ENCODE measurements around the gene SLITRK6. TPM values are rescaled to one million over a fixed set of nuclear protein-coding genes. Genes with fewer than 3 reads are reported as not detected.
A peak's percentile ranks its signal among the peaks of the same experiment; 100 is the strongest.
"Not testable (repeated sequence)": the region's sequence is repeated elsewhere in the genome, so short reads cannot be mapped to it uniquely, and the experiment has no call there.

SLITRK6 gene, protein sequence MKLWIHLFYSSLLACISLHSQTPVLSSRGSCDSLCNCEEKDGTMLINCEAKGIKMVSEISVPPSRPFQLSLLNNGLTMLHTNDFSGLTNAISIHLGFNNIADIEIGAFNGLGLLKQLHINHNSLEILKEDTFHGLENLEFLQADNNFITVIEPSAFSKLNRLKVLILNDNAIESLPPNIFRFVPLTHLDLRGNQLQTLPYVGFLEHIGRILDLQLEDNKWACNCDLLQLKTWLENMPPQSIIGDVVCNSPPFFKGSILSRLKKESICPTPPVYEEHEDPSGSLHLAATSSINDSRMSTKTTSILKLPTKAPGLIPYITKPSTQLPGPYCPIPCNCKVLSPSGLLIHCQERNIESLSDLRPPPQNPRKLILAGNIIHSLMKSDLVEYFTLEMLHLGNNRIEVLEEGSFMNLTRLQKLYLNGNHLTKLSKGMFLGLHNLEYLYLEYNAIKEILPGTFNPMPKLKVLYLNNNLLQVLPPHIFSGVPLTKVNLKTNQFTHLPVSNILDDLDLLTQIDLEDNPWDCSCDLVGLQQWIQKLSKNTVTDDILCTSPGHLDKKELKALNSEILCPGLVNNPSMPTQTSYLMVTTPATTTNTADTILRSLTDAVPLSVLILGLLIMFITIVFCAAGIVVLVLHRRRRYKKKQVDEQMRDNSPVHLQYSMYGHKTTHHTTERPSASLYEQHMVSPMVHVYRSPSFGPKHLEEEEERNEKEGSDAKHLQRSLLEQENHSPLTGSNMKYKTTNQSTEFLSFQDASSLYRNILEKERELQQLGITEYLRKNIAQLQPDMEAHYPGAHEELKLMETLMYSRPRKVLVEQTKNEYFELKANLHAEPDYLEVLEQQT
- 10 to 100 TPM; 10.8 to 14.7 (median 11.4) TPM for polyA plus RNA-seq (ENCODE audit: insufficient read length in 3 of 3)

DNA sequence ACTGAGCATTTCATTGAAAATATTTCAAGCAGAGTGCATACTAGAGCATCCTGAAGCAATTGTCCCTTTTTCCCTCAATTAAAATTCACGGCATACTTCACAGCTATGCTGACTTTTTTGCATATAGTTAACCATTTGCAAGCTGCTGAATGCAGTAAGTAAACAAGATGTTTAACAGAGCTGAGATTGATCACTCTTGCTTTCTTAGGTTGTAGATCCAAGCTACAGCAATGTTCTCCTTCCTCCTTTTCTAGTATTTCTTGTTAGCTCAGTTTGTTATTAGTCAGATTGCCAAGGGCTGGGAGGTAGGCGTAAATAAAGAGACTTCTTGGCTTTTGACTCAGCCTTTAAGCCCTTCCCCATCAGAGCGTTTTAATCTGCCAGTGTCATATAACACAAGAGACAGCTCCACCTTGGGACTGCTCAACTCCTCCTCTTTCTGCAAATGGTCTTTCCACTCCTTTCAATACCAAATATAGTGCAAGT is at the start of gene SLITRK6:
Gene SLITRK6 (minus strand): TSS at position 323 of the 486 bp plus-strand sequence. CDS start 2,911 bp downstream, outside the sequence.
- peak in 1 of 3 donors; percentile 25 for DNase-seq (ENCODE audit: low read depth in 3 of 3, low spot score in 2 of 3)

DNA sequence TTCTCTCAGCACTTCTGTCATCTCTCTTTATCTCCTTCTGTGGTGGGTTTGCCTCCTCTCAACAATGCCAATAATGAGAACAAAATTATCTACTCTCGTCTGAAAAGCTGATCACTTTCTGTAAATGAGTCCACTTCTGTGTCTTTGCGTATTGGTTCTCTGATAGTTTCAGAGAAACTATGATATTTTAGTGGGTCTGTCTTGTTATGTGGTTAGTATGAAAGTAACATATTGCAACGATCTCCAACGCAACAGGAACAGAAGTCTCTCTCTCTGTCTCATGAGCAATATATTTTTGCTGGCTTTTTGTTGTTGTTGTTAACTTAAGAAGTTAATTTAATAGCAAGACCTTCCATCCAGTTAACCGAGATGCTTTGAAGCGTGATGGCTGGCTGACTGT is 47.8 kb upstream of the SLITRK6 start:
- no peak for DNase-seq (ENCODE audit: low read depth in 3 of 3, low spot score in 2 of 3)

DNA sequence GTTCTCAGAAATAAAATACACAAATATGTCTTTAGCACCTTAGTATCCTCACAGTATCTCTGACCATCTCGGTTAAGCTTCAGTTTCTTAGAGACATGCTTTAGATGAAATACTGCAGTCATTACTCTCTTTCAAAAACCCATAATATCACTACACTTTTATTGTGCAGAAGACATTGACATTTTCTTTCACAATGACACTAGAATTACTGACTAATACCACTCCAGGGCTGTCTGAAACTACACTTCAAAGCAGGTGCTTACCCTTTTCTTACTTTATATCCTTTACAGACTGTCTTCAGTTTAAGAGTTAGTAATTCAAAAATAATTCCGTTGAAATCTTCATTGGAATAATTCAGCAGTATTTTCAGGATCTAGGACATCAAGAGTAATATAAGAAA is 42.2 kb upstream of the SLITRK6 start:
- DNase-seq (ENCODE audit: low read depth in 3 of 3, low spot score in 2 of 3): no peak

DNA sequence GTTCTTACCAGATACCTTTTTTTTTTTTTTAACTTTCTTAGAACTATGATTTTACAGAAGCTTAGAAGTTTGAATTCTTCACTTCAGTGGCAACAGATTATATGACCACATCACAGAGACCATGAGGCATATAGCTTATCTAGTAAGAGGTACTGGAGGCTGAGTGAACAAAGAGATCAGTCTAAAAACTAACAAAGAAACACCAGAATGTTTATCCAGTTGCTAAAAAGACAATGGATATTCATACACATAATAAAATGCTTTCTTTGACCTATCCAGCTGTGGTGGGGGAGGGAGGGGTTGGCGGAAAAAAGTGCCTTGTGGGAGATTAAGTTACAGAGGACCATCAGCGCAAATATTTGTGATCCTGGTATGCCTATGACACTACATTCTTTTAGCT is 34.7 kb upstream of the SLITRK6 start:
- DNase-seq (ENCODE audit: low read depth in 3 of 3, low spot score in 2 of 3): no peak

DNA sequence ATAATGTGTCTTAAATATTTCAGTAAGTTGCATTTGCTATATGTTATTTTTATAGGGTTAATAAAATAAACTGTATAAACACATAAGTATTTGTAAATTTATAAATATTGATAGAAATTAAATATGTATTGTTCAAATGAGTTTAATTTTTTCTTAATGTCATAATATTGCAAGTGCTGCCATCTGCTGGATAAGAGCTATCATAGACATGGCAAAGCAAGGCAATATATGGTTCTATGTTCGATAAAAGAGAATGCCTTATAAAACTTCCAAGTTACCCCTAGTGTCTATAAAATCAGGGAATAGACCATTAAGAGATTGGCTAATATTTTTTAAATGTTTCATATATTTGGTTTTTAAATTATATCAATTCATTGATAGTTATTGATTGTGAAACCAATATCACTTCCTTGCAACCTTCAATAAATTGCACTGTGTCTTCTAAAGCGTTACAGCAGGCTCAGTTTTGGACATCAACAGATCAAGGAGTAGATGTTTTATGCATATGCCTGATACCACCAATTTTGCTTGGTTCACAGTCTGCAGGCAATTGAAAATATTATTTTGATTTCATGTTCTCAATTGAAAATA is 29.0 kb upstream of the SLITRK6 start:
- DNase-seq (ENCODE audit: low read depth in 3 of 3, low spot score in 2 of 3): no peak

DNA sequence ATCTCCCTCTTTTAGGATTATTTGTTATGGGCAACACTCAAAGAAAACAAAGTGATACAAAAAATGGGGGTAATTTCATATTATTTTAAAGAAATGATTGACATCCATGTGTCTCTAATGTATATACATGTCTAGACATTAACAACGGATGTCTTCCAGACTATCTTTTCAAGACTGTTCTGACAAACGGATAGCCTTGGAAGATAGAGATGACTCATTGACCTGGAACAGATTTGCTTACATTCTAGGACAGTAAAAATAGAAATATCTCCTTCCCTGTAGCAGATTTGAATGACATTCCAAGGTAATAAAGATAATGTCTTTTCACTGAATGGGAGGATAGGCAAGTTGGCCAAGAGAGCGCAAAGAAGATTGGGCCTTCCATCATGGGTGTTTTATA is 26.2 kb upstream of the SLITRK6 start:
- no peak for DNase-seq (ENCODE audit: low read depth in 3 of 3, low spot score in 2 of 3)

DNA sequence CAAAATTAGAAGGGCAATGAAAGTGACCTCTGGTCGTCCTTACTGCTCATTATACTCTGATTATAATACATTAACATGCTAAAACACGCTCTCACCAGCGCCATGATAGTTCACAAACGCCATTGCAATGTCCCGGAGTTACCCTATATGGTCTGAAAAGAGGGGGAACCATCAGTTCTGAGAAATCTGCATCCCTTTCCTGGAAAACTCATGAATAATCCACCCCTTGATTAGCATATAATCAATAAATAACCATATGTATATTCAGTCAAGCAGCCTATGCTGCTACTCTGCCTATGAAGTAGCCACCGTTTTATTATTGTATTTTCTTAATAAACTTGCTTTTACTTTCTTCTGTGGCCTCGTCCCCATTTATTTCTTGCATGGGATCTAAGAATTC is 24.6 kb upstream of the SLITRK6 start:
- no peak for DNase-seq (ENCODE audit: low read depth in 3 of 3, low spot score in 2 of 3)

DNA sequence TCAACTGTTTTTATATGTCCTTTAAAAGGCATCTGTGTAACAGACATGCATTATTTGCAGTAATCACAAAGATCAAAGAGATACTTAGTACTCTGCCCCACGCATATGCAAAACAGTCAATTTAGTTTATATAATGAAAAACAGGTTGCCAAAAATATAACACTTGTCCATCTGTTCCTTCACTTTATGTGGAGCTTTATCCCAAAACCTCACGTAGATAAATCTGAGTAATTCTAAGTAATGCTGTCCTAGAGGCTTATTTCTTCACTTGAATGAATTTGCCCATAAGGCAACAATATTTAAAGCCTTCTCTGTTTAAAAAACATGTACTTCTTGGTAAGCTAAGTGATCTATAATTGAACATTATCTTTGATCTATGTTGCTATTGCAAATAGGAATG is 20.3 kb upstream of the SLITRK6 start:
- no peak for DNase-seq (ENCODE audit: low read depth in 3 of 3, low spot score in 2 of 3)

DNA sequence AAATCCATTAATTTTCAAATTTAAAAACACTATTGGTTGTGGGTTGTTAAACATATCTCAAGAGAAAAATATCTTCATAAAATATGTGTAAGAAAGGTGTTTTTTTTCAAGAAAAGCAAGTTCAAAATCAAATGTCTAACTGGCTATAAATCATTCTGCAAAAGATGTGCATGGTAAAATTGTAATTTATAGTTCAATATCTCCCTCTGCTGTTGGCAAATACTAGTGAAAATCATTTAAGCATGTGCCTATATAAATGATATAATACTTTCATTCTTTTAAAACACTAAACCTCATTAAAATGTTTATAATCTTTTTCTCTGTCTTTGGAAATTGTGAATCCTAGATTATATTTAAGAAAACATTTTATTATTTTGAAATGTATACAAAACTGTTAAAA is 17.2 kb upstream of the SLITRK6 start:
- DNase-seq (ENCODE audit: low read depth in 3 of 3, low spot score in 2 of 3): no peak

DNA sequence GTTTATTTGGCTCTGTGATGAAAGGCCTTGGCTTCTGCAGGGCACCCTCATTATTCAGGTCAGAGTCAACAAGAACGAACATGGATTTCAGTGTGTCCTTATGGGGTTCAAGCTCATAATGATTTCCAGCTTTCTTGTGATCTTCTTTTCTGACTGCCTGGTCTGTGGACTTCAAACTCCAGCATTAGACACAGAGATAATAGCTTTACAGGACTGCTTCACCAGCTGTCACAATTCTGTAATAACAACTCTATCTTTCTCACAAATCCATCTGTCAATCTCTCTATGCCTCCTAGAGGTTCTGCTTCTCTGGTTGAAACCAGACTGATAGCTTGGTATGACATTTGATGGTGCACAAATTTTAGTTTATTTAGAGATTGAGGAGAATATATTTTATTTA is 13.1 kb upstream of the SLITRK6 start:
- no peak for DNase-seq (ENCODE audit: low read depth in 3 of 3, low spot score in 2 of 3)

DNA sequence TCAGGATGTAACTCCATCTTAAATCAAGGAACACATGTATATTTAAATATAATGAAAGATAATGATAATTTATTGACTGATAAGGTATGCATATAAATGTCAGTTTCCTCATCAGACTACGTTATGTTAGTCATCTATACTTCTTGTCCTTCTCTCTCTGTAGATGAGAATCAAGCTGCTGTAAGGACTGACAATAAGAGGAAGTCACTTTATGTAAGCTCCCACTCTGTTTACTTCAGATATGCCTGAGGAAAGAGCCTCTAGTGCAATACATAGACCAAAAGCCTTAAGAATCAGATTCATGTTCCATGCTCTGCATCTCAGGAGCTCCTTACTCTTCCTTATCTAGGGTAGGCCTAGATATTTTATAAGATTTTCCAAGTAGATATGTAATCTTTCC is 9.6 kb upstream of the SLITRK6 start:
- DNase-seq (ENCODE audit: low read depth in 3 of 3, low spot score in 2 of 3): no peak

DNA sequence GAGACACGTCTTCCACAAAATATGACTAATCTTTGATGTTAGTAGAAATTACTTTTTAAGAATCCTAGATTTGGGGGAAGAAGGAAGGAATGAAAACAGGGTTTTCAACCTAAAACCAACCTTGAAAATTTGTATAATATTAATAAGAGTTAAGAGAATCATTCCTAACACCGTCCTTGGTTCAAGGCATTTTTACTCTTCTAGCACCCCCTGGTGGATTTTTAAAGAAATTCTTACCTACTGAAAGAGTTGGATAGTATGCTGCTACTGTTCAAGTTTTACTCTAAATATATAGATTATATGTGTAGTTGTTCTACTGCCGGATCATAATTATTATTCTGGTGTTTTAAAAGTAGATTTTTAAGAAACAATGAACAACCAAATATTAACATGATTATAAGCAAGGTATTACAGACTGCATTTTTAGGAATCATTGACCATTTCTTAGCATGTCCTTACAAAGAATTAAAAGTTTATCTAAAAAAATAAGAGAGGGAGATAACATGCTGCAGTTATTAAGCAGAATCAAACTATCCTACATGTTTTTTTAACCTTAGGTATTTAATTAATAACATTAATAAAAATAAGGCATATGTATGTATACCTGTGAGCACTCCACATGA is 7.4 kb upstream of the SLITRK6 start:
- peak in 1 of 3 donors; percentile 18 for DNase-seq (ENCODE audit: low read depth in 3 of 3, low spot score in 2 of 3)

DNA sequence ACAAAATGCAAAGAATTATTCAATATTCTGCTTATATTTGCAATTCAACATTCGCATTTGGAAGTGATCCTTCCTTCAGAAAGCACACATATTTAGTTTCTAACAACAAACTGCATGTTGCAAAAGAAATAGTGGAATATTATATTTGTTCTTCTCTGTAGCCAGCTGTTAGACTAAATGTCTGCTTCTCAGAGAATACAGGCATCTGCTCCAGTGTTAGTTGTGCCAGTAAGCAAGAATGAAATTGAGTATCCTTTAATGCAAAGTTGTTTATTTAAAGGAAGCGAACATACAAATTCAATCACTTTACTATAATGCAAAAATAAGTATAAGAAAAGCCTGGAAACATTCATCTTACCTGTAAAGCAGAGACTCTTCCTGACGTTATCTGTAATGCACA is 663 bp downstream of the SLITRK6 start:
- DNase-seq (ENCODE audit: low read depth in 3 of 3, low spot score in 2 of 3): no peak

DNA sequence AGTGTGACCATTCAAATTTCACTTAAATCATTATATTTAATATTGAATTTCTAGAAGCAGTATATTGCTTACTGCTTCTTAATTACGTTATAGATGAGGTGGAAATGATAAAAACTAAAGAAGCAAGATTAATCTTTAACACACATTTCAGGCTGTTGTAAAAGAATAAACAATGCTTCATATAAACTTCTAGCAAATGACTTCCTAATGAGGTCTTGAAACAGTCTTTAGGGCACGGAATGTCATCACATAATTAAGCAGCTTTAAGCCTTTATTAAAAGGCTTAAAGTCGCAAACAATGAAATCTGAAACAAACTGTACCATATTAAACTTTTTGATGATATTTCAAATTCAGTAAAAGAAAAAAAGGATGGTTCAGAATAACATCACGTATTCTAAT is 1.9 kb downstream of the SLITRK6 start:
- no peak for DNase-seq (ENCODE audit: low read depth in 3 of 3, low spot score in 2 of 3)

DNA sequence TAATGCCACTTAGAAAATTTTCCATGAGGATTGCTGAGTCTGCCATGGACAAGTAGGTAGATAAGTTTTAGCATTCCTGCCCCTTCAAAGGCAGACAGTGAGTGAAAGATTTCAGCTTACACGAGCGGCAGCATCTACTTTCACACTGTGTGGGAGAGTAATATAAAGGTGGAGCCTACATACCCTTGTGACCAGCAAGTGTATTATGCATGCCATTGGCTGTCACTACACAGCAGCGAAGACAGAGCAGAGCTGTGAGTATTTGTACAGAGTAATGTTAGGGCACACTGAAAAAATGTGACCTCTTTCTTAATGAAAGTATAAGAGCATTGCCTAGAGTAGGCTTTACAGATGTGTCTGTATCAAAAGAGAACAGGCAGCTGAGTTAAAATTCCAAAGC is 14.0 kb downstream of the SLITRK6 start:
- no peak for DNase-seq (ENCODE audit: low read depth in 3 of 3, low spot score in 2 of 3)

DNA sequence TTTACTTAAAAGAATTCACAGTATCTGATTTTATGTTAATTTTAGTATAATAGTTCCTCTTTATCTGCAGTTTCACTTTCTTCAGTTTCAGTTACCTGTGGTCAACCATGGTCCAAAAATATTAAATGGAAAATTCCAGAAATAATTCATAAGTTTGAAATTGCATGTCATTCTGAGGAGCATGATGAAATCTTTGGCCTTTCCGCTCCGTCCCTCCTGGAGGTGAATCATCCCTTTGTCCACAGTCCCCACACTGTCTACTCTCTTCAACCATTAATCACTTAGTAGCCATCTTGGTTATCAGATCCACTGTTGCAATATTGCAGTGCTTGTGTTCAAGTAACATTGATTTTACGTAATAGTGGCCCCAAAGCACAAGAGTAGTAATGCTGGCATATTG is 26.9 kb downstream of the SLITRK6 start:
- no peak for DNase-seq (ENCODE audit: low read depth in 3 of 3, low spot score in 2 of 3)

DNA sequence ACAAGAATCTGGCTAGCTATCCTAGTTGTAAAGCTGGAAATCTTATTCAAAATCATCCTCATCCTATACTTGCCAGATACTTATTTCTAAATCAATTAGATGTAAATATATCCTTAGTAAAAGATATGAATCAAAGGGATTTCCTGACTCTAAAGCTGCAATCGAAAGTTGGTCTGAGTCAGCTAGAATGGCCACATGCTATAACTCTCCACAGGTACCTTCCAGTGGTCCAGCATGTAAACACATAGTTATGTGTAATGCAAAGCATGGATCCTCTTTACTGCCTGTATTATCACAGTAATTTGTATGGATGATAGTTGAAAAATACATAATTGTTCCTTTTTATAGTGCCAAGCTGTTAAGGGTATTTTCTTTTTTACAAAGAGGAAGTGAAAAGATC is 27.4 kb downstream of the SLITRK6 start:
- no peak for DNase-seq (ENCODE audit: low read depth in 3 of 3, low spot score in 2 of 3)

DNA sequence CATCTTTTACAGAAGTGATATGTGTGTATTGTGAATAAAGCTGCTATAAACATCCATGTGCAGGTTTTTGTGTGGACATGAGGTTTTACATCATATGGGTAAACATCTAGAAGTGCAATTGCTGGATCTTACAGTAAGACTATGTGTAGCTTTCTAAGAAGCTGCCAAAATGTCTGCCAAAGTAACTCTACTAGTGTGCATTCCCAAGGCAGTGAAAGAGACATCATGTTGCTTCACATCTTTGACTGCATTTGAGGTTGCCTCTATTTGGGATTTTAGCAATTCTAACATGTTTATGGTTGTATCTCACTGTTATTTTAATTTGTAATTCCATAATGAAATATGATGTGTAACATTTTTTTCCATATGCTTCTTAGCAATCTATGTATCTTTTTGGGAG is 30.3 kb downstream of the SLITRK6 start:
- no peak for DNase-seq (ENCODE audit: low read depth in 3 of 3, low spot score in 2 of 3)

DNA sequence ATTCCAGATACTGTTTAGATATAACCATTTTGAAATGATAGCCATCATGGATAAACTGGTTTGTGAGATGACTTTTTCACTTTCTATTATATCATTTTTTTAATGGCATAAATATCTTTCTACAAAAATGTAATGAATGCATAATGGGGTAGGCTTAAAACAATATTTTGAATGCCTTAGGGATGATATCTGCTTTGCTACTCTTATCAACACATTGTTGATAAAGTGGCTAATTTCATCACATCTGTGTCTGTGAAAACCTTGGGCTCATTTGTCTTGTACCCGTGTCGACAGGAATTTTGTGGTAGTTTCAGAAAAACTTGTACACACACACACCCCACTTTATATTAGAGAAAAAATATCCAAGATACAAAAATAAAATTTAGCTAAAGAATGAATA is 44.1 kb downstream of the SLITRK6 start:
- DNase-seq (ENCODE audit: low read depth in 3 of 3, low spot score in 2 of 3): no peak

DNA sequence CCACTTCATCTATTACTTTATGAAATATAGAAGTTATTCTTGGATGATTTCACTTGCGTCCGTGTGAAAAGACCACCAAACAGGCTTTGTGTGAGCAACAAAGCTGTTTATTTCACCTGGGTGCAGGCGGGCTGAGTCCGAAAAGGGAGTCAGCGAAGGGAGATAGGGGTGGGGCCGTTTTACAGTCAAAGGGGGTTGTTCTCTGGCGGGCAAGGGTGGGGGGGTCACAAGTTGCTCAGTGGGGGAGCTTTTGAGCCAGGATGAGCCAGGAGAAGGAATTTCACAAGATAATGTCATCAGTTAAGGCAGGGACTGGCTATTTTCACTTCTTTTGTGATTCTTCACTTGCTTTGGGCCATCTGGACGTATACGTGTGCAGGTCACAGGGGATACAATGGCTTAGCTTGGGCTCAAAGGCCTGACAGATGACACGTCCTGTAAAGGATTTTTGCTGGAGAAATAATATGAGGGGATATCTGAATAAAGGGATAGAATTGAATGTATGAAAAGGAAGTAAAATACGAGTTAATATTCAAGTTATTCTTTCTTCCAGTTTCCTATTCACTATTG is 55.9 kb downstream of the SLITRK6 start:
- not testable (repeated sequence) for DNase-seq (ENCODE audit: low read depth in 3 of 3, low spot score in 2 of 3)

Measured in right renal cortex interstitium (tissue), 3 donors.